Skin epidermis (tissue), 12 donors: ENCODE measurements around the gene VSTM2L.

Experiments used
- H3K27ac ChIP-seq, 21 experiments: fragments of 200-600 bp; sonication (generic) in 11 of 21; one replicate each; pipeline ENCODE4 v1.5.0; 2020; ENCODE audit warnings: mild to moderate bottlenecking in 3 of 21, inconsistent platforms in 2 of 21, moderate library complexity in 2 of 21
- H3K4me3 ChIP-seq, 7 experiments: fragments of 200-600 bp; sonication (generic) in 2 of 7; one replicate each; pipeline ENCODE4 v1.5.0; 2020; ENCODE audit warnings: inconsistent platforms in 2 of 7, mild to moderate bottlenecking in 2 of 7, moderate library complexity in 1 of 7

Gene VSTM2L

GRCh38 chr20:37877832-37878772 lies 24.8 kb upstream of the VSTM2L start:
- no peak overlapping the region for H3K4me3 ChIP-seq
- H3K27ac ChIP-seq: no peak overlapping the region

- Histone ChIP-seq H3K4me3 (no peak overlapping the region), H3K27ac (no peak overlapping the region)
Observed at GRCh38 chr20:37878835-37879599, 23.9 kb upstream of the VSTM2L start.

DNA sequence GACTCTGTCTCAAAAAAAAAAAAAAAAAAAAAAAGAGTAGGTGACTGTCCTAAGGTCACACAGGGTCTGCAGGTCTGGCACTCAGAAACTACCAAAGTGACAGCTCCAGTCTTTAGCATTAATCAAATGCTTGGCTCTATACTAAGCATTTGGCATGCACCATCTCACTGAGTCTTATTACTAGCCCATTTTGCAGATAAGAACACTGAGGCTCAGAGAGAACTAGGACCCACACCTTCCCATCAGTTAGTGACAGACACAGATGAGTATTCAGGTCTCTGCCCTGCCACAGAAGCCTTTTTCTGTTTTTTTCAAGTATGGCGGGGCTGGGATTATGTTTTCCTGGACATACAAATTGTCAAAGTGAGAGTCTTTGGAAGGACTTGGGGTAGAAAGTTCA lies 23.1 kb upstream of the VSTM2L start:
- H3K27ac ChIP-seq: no peak overlapping the region
- H3K4me3 ChIP-seq: no peak overlapping the region

DNA sequence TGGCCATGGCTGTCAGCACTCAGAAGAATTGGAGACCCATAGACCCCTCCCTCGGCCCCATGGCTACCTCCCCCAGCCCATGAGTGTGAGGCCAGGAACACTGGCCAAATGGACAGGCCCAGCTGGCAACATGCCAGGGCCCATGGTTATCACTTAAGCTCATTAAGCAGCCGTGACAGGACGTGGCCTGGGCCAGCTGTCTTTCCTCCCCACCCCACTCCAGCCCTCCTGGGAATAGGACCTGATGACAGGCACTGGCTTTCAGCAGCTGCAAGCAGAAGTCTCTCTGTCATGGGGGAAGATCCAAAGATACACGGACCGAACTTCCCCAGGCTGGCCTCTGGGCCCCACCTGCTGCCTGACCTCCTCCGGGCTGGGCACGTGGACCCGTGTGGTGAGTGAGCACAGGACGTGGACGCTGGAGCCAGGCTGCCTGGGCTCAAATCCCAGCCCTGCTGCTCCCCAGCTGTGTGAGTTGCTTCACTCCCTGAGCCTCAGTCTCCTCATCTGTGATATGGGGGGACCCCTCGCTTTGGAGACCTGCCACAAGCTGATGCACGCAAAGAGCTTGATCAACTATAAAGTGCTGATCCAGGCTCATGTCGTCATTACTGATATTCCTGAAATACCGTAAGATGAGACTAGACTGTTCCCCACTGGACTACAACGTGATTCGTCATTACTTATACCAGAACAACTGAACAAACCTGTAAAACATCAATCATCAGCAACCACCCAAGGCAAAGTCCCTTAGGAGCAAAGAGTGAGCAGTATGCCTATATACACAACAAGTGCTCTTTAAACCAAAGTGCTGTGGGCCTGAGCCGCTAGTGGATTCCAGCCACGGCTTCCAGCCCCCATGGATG lies 22.0 kb upstream of the VSTM2L start:
- Histone ChIP-seq H3K4me3 (no peak overlapping the region), H3K27ac (no peak overlapping the region)

DNA sequence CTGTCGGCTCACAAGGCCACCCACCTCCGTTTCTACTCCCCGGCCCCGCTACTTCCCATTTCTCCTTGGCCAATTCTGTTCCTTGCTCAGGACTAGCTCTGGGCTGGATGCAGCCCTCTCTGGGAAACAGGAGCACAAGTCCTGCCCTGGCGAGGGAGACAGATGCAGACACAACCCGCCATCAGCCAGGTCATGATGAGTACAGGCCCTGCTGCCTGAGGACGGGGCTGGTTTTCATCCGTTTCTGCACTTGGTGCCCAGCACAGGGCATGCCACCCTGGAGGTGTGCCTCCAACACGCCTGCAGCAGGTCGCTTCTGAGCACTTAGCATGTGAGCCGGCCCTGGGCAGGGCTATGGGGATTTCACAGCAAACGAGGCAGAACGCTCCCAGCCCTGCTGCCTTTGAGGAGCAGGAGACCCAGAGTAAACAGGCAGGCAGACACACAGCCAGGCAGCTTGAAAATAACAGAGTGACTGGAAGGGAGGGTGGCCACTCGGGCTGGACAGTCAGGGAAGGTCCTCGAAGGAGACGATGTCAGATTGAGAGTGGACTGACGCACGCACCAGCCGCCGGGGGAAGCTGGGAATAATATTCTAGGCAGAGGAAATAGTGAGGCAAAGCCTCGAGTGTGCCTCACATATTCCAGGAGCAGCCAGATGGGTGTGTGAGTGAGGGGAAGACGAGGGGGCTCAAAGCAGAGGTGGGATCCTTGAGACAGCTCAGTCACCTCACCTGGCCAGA lies 21.2 kb upstream of the VSTM2L start:
- no peak overlapping the region for H3K27ac ChIP-seq

GRCh38 chr20:37882961-37883712 lies 19.8 kb upstream of the VSTM2L start:
- no peak overlapping the region for H3K4me3 ChIP-seq
- no peak overlapping the region for H3K27ac ChIP-seq

More for the DNA sequence above, 21.2 kb upstream of the VSTM2L start:
- H3K4me3 ChIP-seq: no peak overlapping the region

DNA sequence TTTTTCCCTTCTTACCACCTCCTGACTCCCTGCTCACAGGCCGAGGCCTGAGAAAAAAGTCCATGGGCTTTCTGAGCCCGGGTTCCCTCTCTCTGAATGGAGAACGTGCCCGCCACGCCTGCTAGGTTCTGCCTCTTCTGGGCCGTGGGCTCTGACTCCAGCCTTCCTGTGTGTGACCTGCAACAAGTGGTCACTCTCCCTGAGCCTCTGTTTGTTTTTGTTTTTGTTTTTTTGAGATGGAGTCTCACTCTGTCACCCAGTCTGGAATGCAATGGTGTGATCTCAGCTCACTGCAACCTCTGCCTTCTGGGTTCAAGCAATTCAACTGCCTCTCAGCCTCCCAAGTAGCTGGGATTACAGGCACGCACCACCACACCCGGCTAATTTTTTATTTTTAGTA lies 17.9 kb upstream of the VSTM2L start:
- no peak overlapping the region for H3K27ac ChIP-seq
- no peak overlapping the region for H3K4me3 ChIP-seq

- no peak overlapping the region for H3K4me3 ChIP-seq
- H3K27ac ChIP-seq: no peak overlapping the region
Observed at GRCh38 chr20:37885593-37886503, 17.1 kb upstream of the VSTM2L start.

- Histone ChIP-seq H3K27ac (no peak overlapping the region), H3K4me3 (no peak overlapping the region)
Observed at GRCh38 chr20:37886851-37887297, 16.1 kb upstream of the VSTM2L start.

DNA sequence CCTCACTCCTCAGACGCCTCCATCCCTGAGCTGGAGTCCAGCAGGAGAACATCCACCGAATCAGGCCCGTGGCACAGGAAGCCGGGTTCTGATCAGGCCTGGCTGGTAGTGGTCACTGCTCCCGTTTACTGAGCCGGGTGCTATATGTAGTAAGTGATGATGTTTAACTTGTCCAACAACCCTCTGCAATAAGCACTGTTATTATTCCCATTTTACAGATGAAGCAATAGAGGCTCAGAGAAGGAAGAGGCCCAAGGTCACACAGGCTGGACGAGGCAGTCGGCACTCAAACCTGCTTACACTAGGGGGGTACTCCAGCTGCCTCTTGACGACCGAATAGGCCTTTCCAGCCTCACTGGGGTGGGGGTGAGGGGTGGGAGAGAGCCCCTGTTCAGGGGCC lies 14.3 kb upstream of the VSTM2L start:
- H3K4me3 ChIP-seq: no peak overlapping the region
- H3K27ac ChIP-seq: no peak overlapping the region

- Histone ChIP-seq H3K4me3 (no peak overlapping the region), H3K27ac (no peak overlapping the region)
Observed at GRCh38 chr20:37890108-37890507, 12.8 kb upstream of the VSTM2L start.

GRCh38 chr20:37890643-37891042 lies 12.3 kb upstream of the VSTM2L start:
- Histone ChIP-seq H3K4me3 (no peak overlapping the region), H3K27ac (no peak overlapping the region)

DNA sequence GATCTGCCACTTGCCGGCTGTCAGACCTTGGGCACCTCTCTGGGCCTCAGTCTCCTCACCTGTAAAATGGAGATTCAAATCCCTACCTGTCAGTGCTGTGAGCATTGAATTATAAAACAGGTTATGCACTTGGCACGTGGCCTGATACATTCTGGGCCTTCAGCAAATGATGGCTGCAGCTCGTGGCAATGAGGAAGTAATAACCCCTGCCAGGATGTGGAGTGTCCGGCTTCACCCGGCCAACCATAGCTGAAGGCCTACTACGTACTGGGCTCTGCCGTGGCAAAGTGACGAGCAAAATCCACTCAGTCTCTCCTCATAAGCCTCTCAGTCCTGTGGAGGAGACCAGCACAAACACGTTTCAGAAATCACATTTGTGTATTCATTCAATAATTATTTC lies 10.9 kb upstream of the VSTM2L start:
- Histone ChIP-seq H3K27ac (no peak overlapping the region), H3K4me3 (no peak overlapping the region)

- Histone ChIP-seq H3K27ac (no peak overlapping the region), H3K4me3 (no peak overlapping the region)
Observed at GRCh38 chr20:37893566-37894241, 9.2 kb upstream of the VSTM2L start.

DNA sequence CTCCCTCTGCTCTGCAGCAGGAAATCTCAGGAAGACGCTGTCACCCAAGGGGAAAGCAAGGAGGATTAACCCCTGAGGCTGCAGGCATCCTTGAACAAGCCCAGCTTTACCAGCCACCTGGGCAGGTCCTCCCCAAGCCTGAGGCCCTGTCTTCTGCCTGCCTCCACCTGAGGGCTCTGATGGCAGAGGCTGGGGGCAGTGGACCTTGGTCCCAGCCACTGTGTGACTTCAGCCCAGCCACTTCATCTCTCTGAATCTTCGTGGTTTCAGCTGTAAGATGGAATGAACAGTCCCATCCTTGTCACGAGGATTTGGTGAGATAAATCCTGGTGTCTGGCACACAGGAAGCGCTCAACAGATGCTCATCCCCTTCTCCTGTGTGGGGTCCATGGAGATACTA lies 8.5 kb upstream of the VSTM2L start:
- Histone ChIP-seq H3K27ac (no peak overlapping the region), H3K4me3 (no peak overlapping the region)

DNA sequence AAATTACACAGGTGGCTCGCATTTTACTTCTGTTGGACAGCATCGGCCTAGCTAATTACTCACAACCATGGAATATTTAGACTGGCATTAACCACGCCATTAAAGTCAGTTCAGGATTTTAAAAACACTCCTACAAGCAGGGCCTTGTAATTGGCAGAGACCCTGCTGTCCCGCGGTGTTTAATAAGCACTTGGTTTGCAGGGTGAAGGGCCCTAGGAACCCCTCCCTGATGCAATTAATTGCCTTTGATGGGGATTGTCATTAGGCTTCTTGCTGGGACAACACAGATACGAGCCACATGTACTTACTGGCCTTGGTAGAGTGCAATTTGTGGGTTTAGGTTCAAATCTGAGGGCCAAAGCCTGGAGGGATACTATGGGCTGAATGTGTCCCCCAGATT lies 7.8 kb upstream of the VSTM2L start:
- Histone ChIP-seq H3K4me3 (no peak overlapping the region), H3K27ac (no peak overlapping the region)

GRCh38 chr20:37896932-37897548 lies 5.9 kb upstream of the VSTM2L start:
- Histone ChIP-seq H3K4me3 (no peak overlapping the region), H3K27ac (no peak overlapping the region)
